GM18517 (cell line): ENCODE measurements around the gene ZNF777.
"Not testable (repeated sequence)": the region's sequence is repeated elsewhere in the genome, so short reads cannot be mapped to it uniquely, and the experiment has no call there.

Experiments used
- ATAC-seq: cut with Tn5 transposase; IDR thresholded peaks from one replicate; pipeline ENCODE4 v1.9.1; 2021; ENCODE audit warnings: mild to moderate bottlenecking, moderate library complexity; ENCODE audit not compliant: unreplicated experiment

The ZNF777 gene

DNA sequence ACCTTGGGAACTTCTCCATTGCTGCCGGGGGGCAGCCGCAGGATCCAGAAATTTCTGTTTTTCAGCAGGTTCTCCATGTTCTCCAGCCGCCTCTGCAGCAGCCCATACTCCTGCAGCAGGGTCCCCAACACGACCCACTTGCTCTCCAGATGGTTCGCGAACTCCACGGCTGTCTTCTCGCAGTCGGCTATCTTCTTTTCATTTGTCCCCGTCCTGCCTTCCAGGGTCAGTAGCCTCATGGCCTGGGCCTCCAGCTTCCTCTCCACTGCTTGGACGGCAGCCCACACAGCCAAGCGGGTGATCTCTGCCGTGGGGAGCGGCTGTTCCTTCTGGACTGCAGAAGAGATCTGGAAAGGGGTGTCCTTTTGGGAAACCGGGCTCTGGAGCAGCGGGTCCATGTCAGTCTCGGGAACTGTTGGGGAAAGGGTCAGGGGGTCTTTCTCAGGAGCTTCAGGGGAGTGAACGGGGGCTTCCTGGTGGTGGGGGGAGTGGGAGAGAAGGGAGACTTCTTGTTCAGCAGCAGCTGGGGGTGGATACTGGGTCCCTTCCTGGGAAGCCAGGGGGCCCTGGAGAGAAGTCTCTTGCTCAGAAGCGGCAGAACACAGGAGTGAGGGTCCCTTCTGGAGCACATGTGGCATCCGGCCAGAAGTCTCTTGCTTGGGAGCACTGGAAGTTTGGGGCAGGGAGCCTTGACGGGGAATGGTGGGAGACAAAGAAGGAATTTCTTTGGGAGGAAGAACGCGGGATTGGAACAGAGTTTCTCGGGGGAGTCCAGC, 5.5 kb downstream of the ZNF777 start:
- no peak for ATAC-seq

DNA sequence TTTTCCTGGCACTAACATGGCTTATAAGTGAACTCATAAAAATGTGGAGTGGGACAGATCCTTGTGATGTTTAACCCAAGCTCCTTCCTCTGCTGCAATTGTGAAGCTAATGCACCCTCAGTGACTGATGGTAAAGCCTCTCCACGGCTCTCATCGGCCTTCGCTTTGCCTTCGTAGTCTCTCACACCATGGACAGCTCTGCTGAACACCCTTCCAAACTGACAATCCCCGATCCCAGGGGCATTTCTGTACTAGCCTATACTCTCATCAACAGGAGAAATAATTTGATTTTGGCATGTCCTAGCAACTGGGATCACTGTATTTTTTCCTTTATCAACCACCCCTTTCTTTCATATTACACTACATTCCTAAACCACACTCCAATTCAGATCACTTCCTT, 6.1 kb downstream of the ZNF777 start:
- ATAC-seq, result no peak

DNA sequence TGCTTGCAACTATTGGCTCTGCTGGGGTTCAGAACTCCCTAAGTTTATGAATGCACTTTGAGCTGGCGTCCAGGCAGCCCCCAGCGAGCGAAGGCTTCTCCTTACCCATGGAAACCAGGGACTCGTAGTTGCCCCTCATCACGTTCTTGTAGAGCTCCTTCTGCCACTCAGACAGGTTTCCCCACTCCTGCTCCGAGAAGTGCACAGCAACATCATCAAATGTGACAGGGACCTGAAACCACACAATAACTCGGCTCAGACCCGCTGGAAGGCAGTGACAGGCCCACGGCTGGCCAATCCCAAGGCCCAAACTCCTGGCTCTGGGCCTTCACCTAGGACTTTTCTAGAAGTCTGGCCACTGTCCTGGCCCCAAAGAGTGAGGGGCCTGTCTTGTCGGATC, 6.9 kb downstream of the ZNF777 start:
- ATAC-seq, result no peak

DNA sequence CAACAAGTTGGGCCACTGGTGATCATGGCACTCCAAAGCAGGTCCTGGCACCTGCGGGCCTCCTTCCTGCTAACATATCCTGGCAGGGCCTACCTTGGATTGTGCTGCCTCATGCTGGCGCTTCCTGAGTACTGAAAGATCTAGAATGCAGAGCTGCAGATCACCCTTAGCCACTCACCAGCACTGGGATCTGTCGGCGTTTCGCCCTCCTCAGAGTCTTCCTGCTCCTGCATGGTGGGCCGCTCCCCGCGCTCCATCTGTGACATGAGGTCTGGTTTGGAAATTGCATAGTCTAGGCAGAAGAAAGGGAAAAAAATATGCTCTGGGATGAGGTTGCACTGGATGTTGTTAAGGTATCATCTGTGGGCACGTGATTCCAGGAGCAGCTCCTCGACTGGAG, 10.0 kb downstream of the ZNF777 start:
- no peak for ATAC-seq

- ATAC-seq, result no peak
These were observed 11.0 kb downstream of the ZNF777 start for GRCh38 chr7:149449897-149450296.

DNA sequence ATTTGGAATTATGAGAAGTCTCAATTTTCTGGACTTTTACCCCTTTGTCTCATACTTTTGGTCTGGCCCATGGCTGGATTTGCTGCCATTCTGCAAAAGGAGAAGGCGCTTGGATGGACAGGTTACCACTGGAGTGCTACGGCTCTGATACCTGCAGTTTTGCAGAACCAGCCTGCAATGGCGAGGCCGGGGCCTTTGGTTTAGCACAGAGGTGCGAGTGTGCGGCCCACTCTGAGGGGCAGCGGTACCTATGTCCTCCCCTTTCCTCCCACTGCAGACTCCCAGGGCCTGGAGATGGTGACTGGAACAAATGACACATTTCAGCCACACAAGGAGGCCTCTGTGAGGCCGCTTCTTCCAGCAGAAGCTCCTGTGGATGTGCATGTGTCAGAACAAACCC, 11.9 kb downstream of the ZNF777 start:
- no peak for ATAC-seq

DNA sequence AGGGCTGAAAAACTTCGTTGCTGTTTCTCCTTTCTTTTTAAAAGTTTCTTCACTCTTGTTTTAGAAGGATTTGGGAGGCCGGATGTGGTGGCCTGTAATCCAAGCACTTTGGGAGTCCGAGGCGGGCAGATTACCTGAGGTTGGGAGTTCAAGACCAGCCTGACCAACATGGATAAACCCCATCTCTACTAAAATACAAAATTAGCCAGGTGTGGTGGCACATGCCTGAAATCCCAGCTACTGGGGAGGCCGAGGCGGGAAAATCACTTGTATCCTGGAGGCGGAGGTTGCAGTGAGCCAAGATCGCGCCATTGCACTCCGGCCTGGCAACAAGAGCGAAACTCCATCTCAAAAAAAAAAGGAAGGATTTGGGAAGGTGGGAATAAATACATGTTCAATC, 14.8 kb downstream of the ZNF777 start:
- not testable (repeated sequence) for ATAC-seq

DNA sequence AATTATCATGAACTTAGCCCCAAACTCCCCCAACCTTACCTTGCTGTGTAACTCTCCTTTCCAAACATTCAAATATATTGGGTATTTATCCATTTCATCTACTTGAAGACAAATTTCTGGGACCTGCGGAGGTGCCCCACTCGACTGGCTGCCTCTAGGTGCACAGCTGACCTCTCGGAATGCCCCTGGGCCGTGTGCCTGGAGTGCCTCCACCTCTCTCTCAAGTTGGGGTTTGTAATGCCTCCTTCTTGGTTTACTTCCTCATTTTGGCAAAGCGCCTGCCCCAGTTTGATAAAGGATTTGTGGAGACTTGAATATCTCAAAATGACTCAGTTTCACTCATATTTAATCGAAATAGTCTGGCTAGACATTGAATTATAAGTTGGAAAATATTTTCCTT, 16.6 kb downstream of the ZNF777 start:
- no peak for ATAC-seq

GRCh38 chr7:149443523-149443922, 17.3 kb downstream of the ZNF777 start:
- ATAC-seq, result no peak

GRCh38 chr7:149442924-149443323, 17.9 kb downstream of the ZNF777 start:
- ATAC-seq, result no peak

GRCh38 chr7:149440222-149440621, 20.6 kb downstream of the ZNF777 start:
- no peak for ATAC-seq

DNA sequence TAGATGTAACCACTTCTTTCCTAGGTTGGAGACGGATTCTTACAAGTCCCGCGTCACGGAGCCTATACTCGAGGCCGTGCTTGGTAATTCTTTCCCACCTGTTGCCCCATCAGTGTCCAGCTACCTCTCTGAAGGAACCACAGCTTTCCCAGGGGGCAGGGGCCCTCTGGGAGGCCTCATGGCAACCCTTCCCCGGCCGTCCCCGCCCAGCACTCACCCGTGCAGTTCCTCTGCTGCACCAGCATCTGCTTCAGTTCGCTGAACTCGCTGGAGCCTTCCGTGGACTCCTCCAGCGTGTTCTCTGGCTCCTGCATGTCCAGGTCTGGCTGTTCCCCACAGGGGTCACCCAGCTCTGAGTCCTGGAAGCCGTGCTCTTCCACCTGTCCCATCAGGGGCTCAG, 24.5 kb downstream of the ZNF777 start:
- ATAC-seq, result no peak

GRCh38 chr7:149433124-149433523, 27.7 kb downstream of the ZNF777 start:
- no peak for ATAC-seq

GRCh38 chr7:149432121-149432691, 28.7 kb downstream of the ZNF777 start:
- ATAC-seq, result no peak

- ATAC-seq, result no peak
These were observed 29.3 kb downstream of the ZNF777 start for GRCh38 chr7:149431486-149432120.

- ATAC-seq, result no peak
These were observed 30.7 kb downstream of the ZNF777 start for GRCh38 chr7:149430192-149430591.

DNA sequence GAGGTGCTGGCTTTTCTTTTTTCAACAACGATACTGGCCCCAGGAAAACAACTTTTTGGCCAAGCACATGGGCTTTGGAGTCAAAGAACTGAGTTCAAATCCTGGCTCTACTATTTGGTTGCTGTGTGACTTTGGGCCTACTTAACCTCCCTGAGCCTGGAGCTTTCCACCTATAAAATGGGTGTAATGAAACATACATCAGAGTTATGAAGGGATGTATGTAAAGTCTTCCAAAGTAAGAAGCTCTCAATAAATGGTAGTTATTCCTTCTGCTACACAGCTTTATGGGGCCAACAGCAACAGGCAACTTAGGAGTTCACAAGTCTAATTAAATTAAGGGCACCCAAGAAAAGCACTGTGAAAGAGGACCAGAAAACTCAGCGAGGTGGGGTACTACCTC, 33.0 kb downstream of the ZNF777 start:
- ATAC-seq, result no peak

DNA sequence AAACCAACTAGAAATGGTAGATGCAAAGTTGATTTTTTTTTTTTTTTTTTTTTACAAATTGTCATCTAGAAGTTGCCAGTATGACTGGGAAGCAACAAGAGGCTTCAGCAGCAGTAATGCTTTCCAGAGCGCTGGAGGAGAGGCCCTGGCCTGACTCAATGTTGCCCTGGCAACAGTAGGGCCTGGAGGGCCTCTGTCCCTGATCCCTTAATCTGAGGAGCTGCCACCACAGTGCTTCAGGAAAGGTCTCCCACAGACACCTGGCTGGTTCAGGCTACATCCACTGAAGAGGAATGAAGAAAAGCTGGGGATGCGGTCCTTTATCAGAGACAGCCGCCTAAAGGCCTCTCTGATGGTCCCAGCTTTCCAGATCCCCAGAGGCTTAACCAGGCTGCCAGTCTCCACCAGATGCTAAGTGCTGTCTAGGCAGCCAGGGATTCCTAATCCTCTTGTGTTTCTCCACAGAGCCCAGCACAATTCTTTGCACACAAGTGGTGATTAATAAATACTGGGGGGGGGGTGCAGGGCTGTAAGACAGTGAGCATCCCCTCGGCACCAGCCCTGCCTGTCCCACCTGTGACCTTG, 33.7 kb downstream of the ZNF777 start:
- ATAC-seq, result no peak

GRCh38 chr7:149423449-149424110, 37.3 kb downstream of the ZNF777 start:
- ATAC-seq, result no peak

DNA sequence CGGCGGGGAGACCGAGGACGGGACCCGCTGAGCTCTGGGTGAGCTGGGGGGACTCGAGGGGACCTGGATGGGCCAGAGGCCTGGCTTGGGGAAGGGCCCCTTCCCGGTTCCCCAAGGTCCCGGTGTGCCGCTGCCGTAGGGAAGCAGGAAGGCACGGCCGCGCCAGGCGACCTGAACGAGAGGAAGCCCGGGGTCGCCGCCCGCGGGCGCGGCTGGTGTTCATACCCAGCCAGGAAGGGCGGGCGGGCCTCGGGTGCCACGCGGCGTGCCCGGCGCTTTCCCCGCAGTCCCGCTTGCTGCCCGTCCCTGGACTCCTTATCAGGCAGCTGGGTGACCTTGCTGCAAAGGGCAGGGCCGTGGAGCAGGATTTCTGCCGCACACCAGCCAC, 38.0 kb downstream of the ZNF777 start:
- no peak for ATAC-seq

GRCh38 chr7:149422162-149422913, 38.5 kb downstream of the ZNF777 start:
- ATAC-seq, result peak; percentile 86
